Thyroid gland (tissue), 4 donors: Measurements from ENCODE around the gene PPP1R11. TPM values are rescaled to one million over a fixed set of nuclear protein-coding genes. Genes with fewer than 3 reads are reported as not detected.

Experiments used
- DNase-seq, 2 donors: peaks; one replicate each; pipeline ENCODE4 v3.0.0-alpha.2; 2019
- H3K27ac ChIP-seq, 3 donors: fragments of 200-600 bp; sonication (generic); 1 replicate in 2 of 3; 2 replicates in 1 of 3; pipeline ENCODE4 v1.5.1; 2016 to 2019; ENCODE audit warnings: mild to moderate bottlenecking in 1 of 3, moderate library complexity in 1 of 3
- H3K27me3 ChIP-seq: fragments of 200-600 bp; sonication (generic); one replicate; pipeline ENCODE4 v1.5.1; 2019
- H3K36me3 ChIP-seq, 2 donors: fragments of 200-600 bp; sonication (generic); one replicate each; pipeline ENCODE4 v1.5.1; 2016 to 2019
- H3K4me1 ChIP-seq, 2 donors: fragments of 200-600 bp; sonication (generic); one replicate each; pipeline ENCODE4 v1.5.1; 2017 to 2019
- H3K4me3 ChIP-seq, 3 donors: fragments of 200-600 bp; sonication (generic); replicated peaks in 1 of 3; 1 replicate in 2 of 3; 2 replicates in 1 of 3; pipeline ENCODE4 v1.5.1; 2016; ENCODE audit warnings: mild to moderate bottlenecking in 1 of 3
- H3K9me3 ChIP-seq: fragments of 200-600 bp; sonication (generic); one replicate; pipeline ENCODE4 v1.5.1; 2017
- POLR2A ChIP-seq, 2 donors: fragments of 450-650 bp; IDR thresholded peaks; one replicate each; pipeline ENCODE4 v1.6.1; 2017; ENCODE audit warnings: antibody characterized with exemption in 2 of 2, mild to moderate bottlenecking in 2 of 2, moderate library complexity in 1 of 2
- WGBS, 2 donors: methylation state at CpG; one replicate each; pipeline ENCODE4 v1.1.5; 2017; 5-methylcytosine and 5-hydroxymethylcytosine counted together
- intact Hi-C: fragments of 100-400 bp; cut with DNase I; formaldehyde crosslinking; loops from one replicate; pipeline ENCODE4 v1.15.1; 2023
- total RNA-seq, 4 donors: library from RNA; depleted of rRNA; stranded (reverse); fragments of >200 nt; gene quantifications; one replicate each; pipeline ENCODE4 v1.2.3, GENCODE V29; 2016
- TF ChIP-seq, protein P1 (sequence below), 6 experiments: fragments of 200-600 bp in 3 of 6; fragments of 450-650 bp in 3 of 6; sonication (generic) in 3 of 6; IDR thresholded peaks; one replicate each; pipeline ENCODE4 v1.5.1; 2016 to 2019; ENCODE audit warnings: antibody characterized with exemption in 6 of 6, mild to moderate bottlenecking in 2 of 6, inconsistent platforms in 1 of 6, moderate library complexity in 1 of 6

Gene PPP1R11
- total RNA-seq, 4 donors from 2014 or later: 41.3 to 64.1 (median 50.7) TPM

DNA sequence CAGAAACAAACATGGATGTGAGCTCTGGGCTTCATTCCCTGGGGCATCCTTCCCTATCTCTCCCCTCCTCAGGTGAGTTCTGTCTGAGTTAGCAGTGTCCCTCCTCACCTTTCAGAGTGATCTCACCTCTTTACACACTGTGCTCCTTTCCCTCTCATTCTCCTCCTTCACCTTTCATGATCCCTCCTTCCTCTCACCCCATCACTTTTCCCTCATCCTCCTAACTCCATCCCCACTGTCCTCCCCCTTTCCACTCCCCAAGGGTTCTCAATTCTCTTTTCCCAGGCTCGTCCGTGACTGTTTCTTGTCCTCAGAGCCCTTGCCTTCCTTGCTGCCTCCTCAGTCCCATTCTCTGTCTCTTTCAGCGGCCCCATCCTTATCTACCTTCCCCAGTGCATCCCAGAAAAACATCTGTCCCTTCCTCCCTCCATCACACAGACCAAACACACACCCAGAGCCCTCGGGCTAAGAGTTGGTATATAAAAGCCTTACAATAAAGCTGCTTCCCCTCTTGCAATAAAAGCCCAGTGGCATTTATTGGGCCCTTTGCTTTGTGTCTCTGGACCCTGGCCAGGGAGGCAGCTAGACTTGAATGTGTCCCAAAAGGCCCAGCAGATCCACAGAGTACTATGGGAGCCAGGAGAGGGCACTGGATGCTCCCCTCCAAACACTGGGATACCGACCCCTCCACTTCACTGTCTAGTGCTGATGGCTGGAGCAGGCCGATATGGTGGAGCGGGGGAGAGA lies 6.7 kb downstream of the PPP1R11 start:
- no peak overlapping the region for H3K4me3 ChIP-seq
- no peak for TF ChIP-seq POLR2A (IDR thresholded peaks at IDR 0.05)
- TF ChIP-seq, protein P1, sequence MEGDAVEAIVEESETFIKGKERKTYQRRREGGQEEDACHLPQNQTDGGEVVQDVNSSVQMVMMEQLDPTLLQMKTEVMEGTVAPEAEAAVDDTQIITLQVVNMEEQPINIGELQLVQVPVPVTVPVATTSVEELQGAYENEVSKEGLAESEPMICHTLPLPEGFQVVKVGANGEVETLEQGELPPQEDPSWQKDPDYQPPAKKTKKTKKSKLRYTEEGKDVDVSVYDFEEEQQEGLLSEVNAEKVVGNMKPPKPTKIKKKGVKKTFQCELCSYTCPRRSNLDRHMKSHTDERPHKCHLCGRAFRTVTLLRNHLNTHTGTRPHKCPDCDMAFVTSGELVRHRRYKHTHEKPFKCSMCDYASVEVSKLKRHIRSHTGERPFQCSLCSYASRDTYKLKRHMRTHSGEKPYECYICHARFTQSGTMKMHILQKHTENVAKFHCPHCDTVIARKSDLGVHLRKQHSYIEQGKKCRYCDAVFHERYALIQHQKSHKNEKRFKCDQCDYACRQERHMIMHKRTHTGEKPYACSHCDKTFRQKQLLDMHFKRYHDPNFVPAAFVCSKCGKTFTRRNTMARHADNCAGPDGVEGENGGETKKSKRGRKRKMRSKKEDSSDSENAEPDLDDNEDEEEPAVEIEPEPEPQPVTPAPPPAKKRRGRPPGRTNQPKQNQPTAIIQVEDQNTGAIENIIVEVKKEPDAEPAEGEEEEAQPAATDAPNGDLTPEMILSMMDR (IDR thresholded peaks at IDR 0.05): no peak
- H3K27ac ChIP-seq: no peak overlapping the region
- peaks cover 33% of the 10 kb centered on the region for H3K27me3 ChIP-seq
- intact Hi-C loops: no loop called here
- no peaks in the 10 kb centered on the region for H3K9me3 ChIP-seq
- peaks cover 8 to 9% of the 10 kb centered on the region in 2 donors for H3K36me3 ChIP-seq
- H3K4me1 ChIP-seq: peaks cover 13 to 25% of the 10 kb centered on the region in 2 donors
- no peak for DNase-seq
- 40 to 52% methylated on average over 7 of the region's 7 CpGs for WGBS, 2 donors

DNA sequence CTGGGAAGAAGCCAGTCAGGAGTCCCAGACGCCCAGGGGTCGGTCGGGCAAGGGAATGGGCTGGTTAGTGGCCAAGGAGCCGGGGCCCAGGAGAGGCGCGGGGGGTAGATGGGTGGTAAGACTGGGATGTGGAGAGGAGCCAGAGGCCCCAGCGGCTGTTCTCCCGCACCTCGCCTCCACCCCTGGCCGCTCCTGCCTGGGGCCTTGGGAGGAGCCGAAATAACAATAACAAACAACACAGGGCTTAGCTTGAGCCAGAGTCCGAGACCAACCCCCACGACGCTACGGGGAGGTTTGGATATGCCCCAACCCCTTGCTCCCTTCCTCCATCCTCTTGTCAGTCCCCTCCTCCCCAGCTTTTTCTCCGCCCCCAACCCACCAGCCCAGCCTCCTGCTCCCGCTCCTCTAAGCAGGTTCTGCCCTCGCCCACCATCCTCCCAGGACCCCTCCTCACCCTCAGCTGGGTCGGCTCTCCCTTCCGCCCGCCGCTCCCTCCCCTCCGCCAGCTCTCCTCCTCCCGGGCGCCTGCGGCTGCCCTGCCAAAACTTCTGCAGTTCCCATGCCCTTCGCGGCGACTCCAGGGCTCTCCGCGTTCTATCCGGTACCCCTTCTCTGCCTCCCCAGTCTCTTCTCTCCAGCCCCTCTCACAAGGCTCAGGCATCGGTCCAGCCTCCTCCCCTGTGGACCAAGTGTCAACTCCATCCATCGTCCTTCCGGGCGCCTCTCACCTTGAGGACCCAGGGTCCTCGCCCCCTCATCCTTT lies 7.5 kb downstream of the PPP1R11 start:
- H3K27ac ChIP-seq: no peak overlapping the region
- 8 to 9% methylated on average over 37 of the region's 37 CpGs for WGBS, 2 donors
- H3K4me3 ChIP-seq: peak overlapping the region in 1 of 3 donors; percentile 31
- peaks cover 2 to 5% of the 10 kb centered on the region in 2 donors for H3K36me3 ChIP-seq
- intact Hi-C loops: no loop called here
- H3K4me1 ChIP-seq: peaks cover 13 to 25% of the 10 kb centered on the region in 2 donors
- H3K27me3 ChIP-seq: peaks cover 33% of the 10 kb centered on the region
- no peaks in the 10 kb centered on the region for H3K9me3 ChIP-seq
- DNase-seq: no peak
- no peak for TF ChIP-seq POLR2A (IDR thresholded peaks at IDR 0.05)
- TF ChIP-seq, protein P1 (IDR thresholded peaks at IDR 0.05): no peak

DNA sequence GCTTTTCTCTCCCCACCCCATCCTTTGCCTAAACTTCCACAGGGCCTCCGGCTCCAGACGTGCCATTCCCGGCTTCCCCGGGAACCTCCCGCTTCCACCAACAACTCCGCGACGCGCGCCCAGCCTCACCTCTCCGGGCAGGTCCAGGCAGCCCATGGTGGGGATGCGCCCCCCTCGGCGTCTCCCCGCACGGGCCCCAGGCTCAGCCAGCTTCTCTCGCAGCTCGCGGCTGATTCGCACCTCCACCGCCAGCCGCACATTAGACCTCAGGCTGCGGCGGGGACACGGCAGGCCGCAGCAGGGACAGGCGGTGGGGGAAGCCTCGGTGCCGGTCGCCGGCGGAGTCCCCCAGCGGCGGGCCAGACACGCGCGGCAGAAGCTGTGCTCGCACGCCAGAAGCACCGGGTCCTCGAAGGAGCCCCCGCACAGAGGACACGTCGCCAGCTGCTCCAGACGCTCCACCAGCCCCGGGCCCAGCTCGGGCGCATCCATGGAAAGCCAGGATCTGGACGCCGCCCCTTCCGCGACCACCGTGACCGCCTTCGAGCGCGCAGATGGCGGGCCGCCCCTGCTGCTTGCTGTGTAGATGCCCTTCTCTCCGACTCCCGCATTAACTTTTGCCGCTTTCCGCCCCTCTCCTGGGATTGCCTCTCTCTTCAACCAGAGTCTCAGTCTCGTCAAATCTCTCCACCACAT lies 8.2 kb downstream of the PPP1R11 start, which contains the start of gene RNF39:
RNF39 (minus strand) TSS at position 676 of the 696 bp plus-strand sequence; CDS start at position 492, 184 bp downstream.
- H3K27ac ChIP-seq: no peak within 1 kb of the TSS
- intact Hi-C loops: no loop called here
- peaks cover 33% of the 10 kb centered on the region for H3K27me3 ChIP-seq
- TF ChIP-seq, protein P1 (IDR thresholded peaks at IDR 0.05): no peak
- no peak for TF ChIP-seq POLR2A (IDR thresholded peaks at IDR 0.05)
- DNase-seq: no peak
- H3K36me3 ChIP-seq: no peaks in the 10 kb centered on the region
- H3K4me3 ChIP-seq: peak within 1 kb of the TSS in 1 of 3 donors; percentile 31
- no peaks in the 10 kb centered on the region for H3K9me3 ChIP-seq
- 1 to 4% methylated on average over 11 to 22 of the region's 64 CpGs for WGBS, 2 donors
- H3K4me1 ChIP-seq: peaks cover 13 to 25% of the 10 kb centered on the region in 2 donors

DNA sequence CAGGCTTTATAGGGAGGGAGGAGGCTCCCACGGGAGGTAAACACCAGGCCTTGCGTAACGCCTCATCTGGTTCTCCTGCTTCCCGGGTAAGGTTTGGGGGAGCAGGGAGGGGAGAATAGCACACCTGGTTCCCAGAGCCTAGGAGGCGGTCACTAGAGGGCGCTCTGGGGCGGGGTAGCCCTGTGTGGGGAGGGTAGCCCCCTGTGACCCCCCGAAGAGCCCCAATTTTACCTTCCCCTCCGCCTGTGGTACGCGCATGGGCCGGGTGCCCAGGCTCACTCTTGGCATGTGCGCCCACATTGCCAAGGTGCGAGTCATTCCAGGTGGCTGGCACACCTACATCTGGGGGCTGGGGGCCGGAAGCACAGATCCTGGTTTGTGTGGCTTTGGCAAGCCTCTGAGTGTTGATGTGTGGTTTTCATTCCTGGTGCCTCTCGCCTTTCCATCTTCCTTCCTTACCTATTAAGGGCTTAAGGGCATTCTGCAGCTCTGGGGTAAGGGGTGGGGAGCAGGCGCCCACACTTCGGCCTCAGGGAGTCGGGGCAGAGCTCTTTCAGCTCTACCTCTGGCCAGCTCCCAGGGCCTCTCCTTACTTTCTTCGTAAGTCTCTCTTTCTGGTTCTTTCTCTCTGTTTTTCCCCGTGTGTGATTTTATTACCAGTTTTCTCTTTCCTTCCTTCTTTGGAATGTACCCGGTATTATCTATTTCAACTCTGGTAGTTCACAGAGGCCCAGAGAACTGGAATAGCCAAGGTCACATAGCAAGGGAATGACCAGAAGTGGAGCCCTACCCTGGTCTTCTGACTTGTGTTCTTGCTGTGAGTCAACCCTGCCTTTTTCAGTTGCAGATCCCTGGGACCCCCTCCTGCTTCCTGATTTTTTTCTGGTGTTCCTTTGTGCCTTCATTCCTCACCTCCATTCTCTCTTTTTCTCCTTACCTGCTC lies 9.1 kb downstream of the PPP1R11 start:
- H3K27ac ChIP-seq: no peak overlapping the region
- H3K36me3 ChIP-seq: no peaks in the 10 kb centered on the region
- peak; percentile 19 to 33 for DNase-seq
- WGBS, 2 donors: 30 to 37% methylated on average over 15 to 20 of the region's 22 CpGs
- TF ChIP-seq, protein P1 (IDR thresholded peaks at IDR 0.05): peak in 2 of 6 experiments; percentile 17 to 24
- no peak for TF ChIP-seq POLR2A (IDR thresholded peaks at IDR 0.05)
- intact Hi-C loops: no loop called here
- peak overlapping the region in 1 of 3 donors; percentile 31 for H3K4me3 ChIP-seq
- no peaks in the 10 kb centered on the region for H3K9me3 ChIP-seq
- peaks cover 24% of the 10 kb centered on the region for H3K27me3 ChIP-seq
- peaks cover 13 to 22% of the 10 kb centered on the region in 2 donors for H3K4me1 ChIP-seq
